ENCODE data around the gene CES5A. TPM values are rescaled to one million over a fixed set of nuclear protein-coding genes. Genes with fewer than 3 reads are reported as not detected.
"Not testable (repeated sequence)": the region's sequence is repeated elsewhere in the genome, so short reads cannot be mapped to it uniquely, and the experiment has no call there.

Gene CES5A
- total RNA-seq, 1 experiment from 2014 or later = not detected

GRCh38 chr16:55815320-55815719 is 59.9 kb downstream of the CES5A start:
- CTCF ChIA-PET = no interaction called here
- no peak overlapping the region for H3K4me3 Mint-ChIP-seq (ENCODE audit: unreplicated experiment)

DNA sequence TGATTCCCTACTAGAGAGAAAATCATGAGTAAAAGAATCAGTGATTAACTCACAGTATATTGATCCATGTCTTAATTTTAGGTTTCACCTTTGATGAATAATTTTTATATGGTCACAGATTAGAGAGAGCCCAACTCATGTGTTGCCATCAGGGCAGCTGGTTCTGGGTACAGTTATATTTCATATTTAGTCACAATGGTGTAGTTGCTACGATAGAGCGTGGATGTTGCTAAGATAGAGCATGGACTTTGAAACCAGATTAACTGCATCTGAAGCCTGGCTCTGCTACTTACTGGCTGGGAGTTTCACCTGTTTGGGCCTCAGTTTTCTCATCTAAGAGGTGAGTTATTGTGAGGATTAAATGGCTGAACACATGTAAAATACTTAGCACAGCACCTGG is 61.0 kb downstream of the CES5A start:
- peaks cover 21% of the 10 kb centered on the region for H3K4me1 Mint-ChIP-seq (ENCODE audit: insufficient read depth, unreplicated experiment)
- CTCF ChIA-PET; BruUV-seq (replicated peaks): not testable (repeated sequence)

More at GRCh38 chr16:55815320-55815719, 59.9 kb downstream of the CES5A start:
- Mint-ChIP-seq H3K27me3 (ENCODE audit: insufficient read depth, unreplicated experiment) (no peaks in the 10 kb centered on the region), H3K4me1 (ENCODE audit: insufficient read depth, unreplicated experiment) (peaks cover 21% of the 10 kb centered on the region), H3K36me3 (ENCODE audit: insufficient read depth, unreplicated experiment) (no peaks in the 10 kb centered on the region), H3K9me3 (ENCODE audit: unreplicated experiment) (no peaks in the 10 kb centered on the region), H3K27ac (ENCODE audit: low read depth, unreplicated experiment) (no peak overlapping the region)
- POLR2A ChIA-PET = interaction anchor here (0.6 kb wide), 1 partner anchor 10 kb away, joined by 3 read pairs; no protein-coding TSS in a partner anchor
- intact Hi-C loops (cut with micrococcal nuclease) = no loop called here
- TF ChIP-seq CTCF (IDR thresholded peaks at IDR 0.05; ENCODE audit: unreplicated experiment) = no peak
- no TSS peak for BruUV-seq (replicated peaks)
- DNase-seq (ENCODE audit: unreplicated experiment) = no peak

DNA sequence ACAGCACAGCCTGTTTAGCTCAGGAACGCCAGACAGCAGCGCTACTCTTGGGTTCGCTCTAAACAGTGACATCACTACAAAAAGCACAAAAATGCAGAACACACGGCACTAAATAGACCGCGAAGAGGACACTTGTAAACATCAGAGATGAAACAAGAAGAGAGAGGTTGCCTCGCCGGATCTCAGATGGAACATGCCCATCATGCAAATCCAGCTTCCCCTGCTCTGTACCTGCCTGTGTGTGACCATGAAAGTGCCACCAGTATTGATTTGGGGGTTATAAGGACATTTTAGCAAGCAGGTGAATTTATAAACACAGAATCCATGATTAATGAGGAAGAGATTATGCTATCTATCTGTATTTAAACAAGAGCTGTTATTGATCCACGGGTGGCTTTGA is 61.4 kb downstream of the CES5A start:
- CTCF ChIA-PET; intact Hi-C loops (cut with micrococcal nuclease); BruUV-seq (replicated peaks); H3K9me3 Mint-ChIP-seq (ENCODE audit: unreplicated experiment); H3K27me3 Mint-ChIP-seq (ENCODE audit: insufficient read depth, unreplicated experiment); H3K4me3 Mint-ChIP-seq (ENCODE audit: unreplicated experiment); H3K36me3 Mint-ChIP-seq (ENCODE audit: insufficient read depth, unreplicated experiment); POLR2A ChIA-PET; H3K27ac Mint-ChIP-seq (ENCODE audit: low read depth, unreplicated experiment); DNase-seq (ENCODE audit: unreplicated experiment): not testable (repeated sequence)
- peaks cover 21% of the 10 kb centered on the region for H3K4me1 Mint-ChIP-seq (ENCODE audit: insufficient read depth, unreplicated experiment)

More for the DNA sequence above, 61.0 kb downstream of the CES5A start:
- H3K36me3 Mint-ChIP-seq (ENCODE audit: insufficient read depth, unreplicated experiment); H3K27ac Mint-ChIP-seq (ENCODE audit: low read depth, unreplicated experiment); H3K9me3 Mint-ChIP-seq (ENCODE audit: unreplicated experiment); H3K27me3 Mint-ChIP-seq (ENCODE audit: insufficient read depth, unreplicated experiment); intact Hi-C loops (cut with micrococcal nuclease); H3K4me3 Mint-ChIP-seq (ENCODE audit: unreplicated experiment); DNase-seq (ENCODE audit: unreplicated experiment): not testable (repeated sequence)
- POLR2A ChIA-PET = interaction anchor here (0.6 kb wide), 1 partner anchor 850 kb away, joined by 3 read pairs; no protein-coding TSS in a partner anchor

- Mint-ChIP-seq H3K27me3 (ENCODE audit: insufficient read depth, unreplicated experiment) (no peaks in the 10 kb centered on the region), H3K9me3 (ENCODE audit: unreplicated experiment) (no peaks in the 10 kb centered on the region), H3K36me3 (ENCODE audit: insufficient read depth, unreplicated experiment) (no peaks in the 10 kb centered on the region), H3K27ac (ENCODE audit: low read depth, unreplicated experiment) (no peak overlapping the region), H3K4me1 (ENCODE audit: insufficient read depth, unreplicated experiment) (peaks cover 21% of the 10 kb centered on the region), H3K4me3 (ENCODE audit: unreplicated experiment) (no peak overlapping the region)
- intact Hi-C loops (cut with micrococcal nuclease) = no loop called here
- no TSS peak for BruUV-seq (replicated peaks)
- ChIA-PET CTCF (interaction anchor here (1.0 kb wide), 1 partner anchor 100 kb away, joined by 3 read pairs; no protein-coding TSS in a partner anchor), POLR2A (no interaction called here)
- no peak for TF ChIP-seq CTCF (IDR thresholded peaks at IDR 0.05; ENCODE audit: unreplicated experiment)
- no peak for DNase-seq (ENCODE audit: unreplicated experiment)
These were observed 62.2 kb downstream of the CES5A start for GRCh38 chr16:55812951-55813350.

DNA sequence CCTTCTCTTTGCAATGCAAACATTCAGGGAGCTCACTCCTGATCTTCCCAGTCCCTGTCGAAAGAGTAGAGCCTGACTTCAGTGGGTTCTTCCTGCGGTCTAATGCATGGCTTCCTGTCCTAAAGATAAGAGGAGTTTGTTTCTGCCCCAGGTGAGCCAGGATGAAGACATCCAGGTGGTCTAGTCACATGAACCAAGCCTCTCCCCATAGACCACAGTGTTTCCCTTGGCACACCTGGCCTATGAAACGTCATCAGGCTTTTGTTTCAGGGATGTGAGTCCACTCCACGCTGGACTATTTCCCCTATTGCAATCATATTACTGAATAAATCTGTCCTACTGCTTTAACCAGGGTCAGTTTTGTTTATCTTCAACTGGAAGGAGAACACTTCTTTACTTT is 63.4 kb downstream of the CES5A start:
- Mint-ChIP-seq H3K27me3 (ENCODE audit: insufficient read depth, unreplicated experiment) (no peaks in the 10 kb centered on the region), H3K4me3 (ENCODE audit: unreplicated experiment) (no peak overlapping the region), H3K27ac (ENCODE audit: low read depth, unreplicated experiment) (no peak overlapping the region), H3K36me3 (ENCODE audit: insufficient read depth, unreplicated experiment) (no peaks in the 10 kb centered on the region), H3K9me3 (ENCODE audit: unreplicated experiment) (no peaks in the 10 kb centered on the region), H3K4me1 (ENCODE audit: insufficient read depth, unreplicated experiment) (peaks cover 14% of the 10 kb centered on the region)
- CTCF ChIA-PET = no interaction called here
- POLR2A ChIA-PET = no interaction called here
- intact Hi-C loops (cut with micrococcal nuclease) = no loop called here
- BruUV-seq (replicated peaks) = no TSS peak
- DNase-seq (ENCODE audit: unreplicated experiment) = peak; percentile 52
- TF ChIP-seq CTCF (IDR thresholded peaks at IDR 0.05; ENCODE audit: unreplicated experiment) = no peak

All from MCF 10A (cell line).